Transverse colon (tissue), 4 donors: ENCODE results near the gene ATP6V1F. TPM values are rescaled to one million over a fixed set of nuclear protein-coding genes. Genes with fewer than 3 reads are reported as not detected.

Experiments used
- DNase-seq: peaks from one replicate; pipeline ENCODE4 v3.0.0-alpha.2; 2019
- H3K27ac ChIP-seq, 4 donors: fragments of 200-600 bp; sonication (generic); 2 replicates each; pipeline ENCODE4 v1.5.1; 2016 to 2018; ENCODE audit warnings: inconsistent platforms in 4 of 4
- H3K27me3 ChIP-seq: fragments of 200-600 bp; sonication (generic); 2 replicates; pipeline ENCODE4 v1.5.1; 2017; ENCODE audit warnings: inconsistent platforms
- H3K36me3 ChIP-seq, 4 donors: fragments of 200-600 bp; sonication (generic); 2 replicates each; pipeline ENCODE4 v1.5.1; 2017 to 2019; ENCODE audit warnings: inconsistent platforms in 4 of 4
- H3K4me1 ChIP-seq, 4 donors: fragments of 200-600 bp; sonication (generic); 2 replicates each; pipeline ENCODE4 v1.5.1; 2017 to 2020; ENCODE audit warnings: inconsistent platforms in 4 of 4
- H3K4me3 ChIP-seq, 4 donors: fragments of 200-600 bp; sonication (generic); 1 replicate in 1 of 4; 2 replicates in 3 of 4; pipeline versions ENCODE4 v1.5.1 to v1.6.1; 2017 to 2019; ENCODE audit warnings: inconsistent platforms in 4 of 4
- H3K9me3 ChIP-seq, 2 donors: fragments of 200-600 bp; sonication (generic); 2 replicates each; pipeline ENCODE4 v1.5.1; 2017 to 2019; ENCODE audit warnings: inconsistent platforms in 2 of 2
- CTCF ChIP-seq, 5 experiments: fragments of 200-600 bp in 3 of 5; fragments of 450-650 bp in 2 of 5; sonication (generic) in 3 of 5; IDR thresholded peaks; 1 replicate in 2 of 5; 2 replicates in 3 of 5; pipeline ENCODE4 v1.5.1; 2016 to 2017; ENCODE audit warnings: antibody characterized with exemption in 5 of 5, inconsistent platforms in 3 of 5, mild to moderate bottlenecking in 2 of 5, moderate library complexity in 1 of 5
- EP300 ChIP-seq: sonication (generic); formaldehyde crosslinking; IDR thresholded peaks from one replicate; pipeline ENCODE4 v1.6.1; 2017; ENCODE audit warnings: antibody characterized with exemption, low read depth
- POLR2A ChIP-seq: fragments of 450-650 bp; IDR thresholded peaks from one replicate; pipeline ENCODE4 v1.6.1; 2016; ENCODE audit warnings: antibody characterized with exemption, mild to moderate bottlenecking, moderate library complexity
- POLR2AphosphoS5 ChIP-seq, 3 donors: sonication (generic); formaldehyde crosslinking; IDR thresholded peaks; one replicate each; pipeline ENCODE4 v1.6.1; 2016; ENCODE audit warnings: antibody characterized with exemption in 3 of 3
- WGBS, 2 donors: methylation state at CpG; one replicate each; pipeline ENCODE4 v1.1.5; 2018; ENCODE audit warnings: low coverage in 1 of 2; 5-methylcytosine and 5-hydroxymethylcytosine counted together
- in situ Hi-C, 4 donors: fragments of 200-750 bp; cut with MboI; loops; one replicate each; pipeline versions ENCODE4 v1.15.0 to v1.15.1; 2017; ENCODE audit warnings: low sequenced_read_pairs in 3 of 4, low pct_ligation_motif_present in 1 of 4, low pct_unique_long_range_greater_than_20kb in 1 of 4
- intact Hi-C: fragments of 100-400 bp; cut with DNase I; formaldehyde crosslinking; loops from one replicate; pipeline ENCODE4 v1.15.1; 2023; ENCODE audit warnings: low total_unique reads
- total RNA-seq, 4 donors: library from RNA; depleted of rRNA; stranded (reverse); fragments of >200 nt; gene quantifications; one replicate each; pipeline ENCODE4 v1.1.0, GENCODE V29; 2016

The ATP6V1F gene
- total RNA-seq, 4 donors from 2014 or later: 25.5 to 128 (median 63.2) TPM

GRCh38 chr7:128886391-128887168 is 23.9 kb downstream of the ATP6V1F start:
- no peak for DNase-seq
- H3K27me3 ChIP-seq: peaks cover 20% of the 10 kb centered on the region
- no peaks in the 10 kb centered on the region for H3K36me3 ChIP-seq
- no peak overlapping the region for H3K27ac ChIP-seq
- H3K4me1 ChIP-seq: peaks cover 5 to 10% (median 7%) of the 10 kb centered on the region in 4 donors
- no peaks in the 10 kb centered on the region for H3K9me3 ChIP-seq
- no peak overlapping the region for H3K4me3 ChIP-seq
- TF ChIP-seq EP300 (no peak), CTCF (IDR thresholded peaks at IDR 0.05) (no peak), POLR2AphosphoS5 (IDR thresholded peaks at IDR 0.05) (no peak), POLR2A (no peak)
- WGBS, 2 donors: 79% methylated on average over 11 of the region's 14 CpGs; no CpG with 5 or more reads in 1 of the 2 donors
- intact Hi-C loops: loop anchor here (10.0 kb wide), 1 partner anchor 412 kb away; the partner anchor contains the start of gene METTL2B
- in situ Hi-C loops: loop anchor here in 1 of 4 donors (25.0 kb wide), 1 partner anchor 274 kb away; no protein-coding TSS in a partner anchor

GRCh38 chr7:128887169-128888038 is 24.7 kb downstream of the ATP6V1F start:
- Histone ChIP-seq H3K27me3 (peaks cover 26% of the 10 kb centered on the region), H3K36me3 (no peaks in the 10 kb centered on the region), H3K9me3 (no peaks in the 10 kb centered on the region), H3K27ac (no peak overlapping the region), H3K4me3 (no peak overlapping the region), H3K4me1 (peaks cover 5 to 12% (median 7%) of the 10 kb centered on the region in 4 donors)
- no peak for DNase-seq
- no peak for TF ChIP-seq CTCF (IDR thresholded peaks at IDR 0.05)
- no peak for TF ChIP-seq EP300
- TF ChIP-seq POLR2A: no peak
- TF ChIP-seq POLR2AphosphoS5 (IDR thresholded peaks at IDR 0.05): no peak
- in situ Hi-C loops (loop anchor here in 1 of 4 donors (25.0 kb wide), 1 partner anchor 275 kb away; no protein-coding TSS in a partner anchor), intact Hi-C loops (loop anchor here (10.0 kb wide), 1 partner anchor 413 kb away; the partner anchor contains the start of gene METTL2B)
- WGBS, 2 donors: 63 to 89% methylated on average over 2 to 7 of the region's 7 CpGs

- Histone ChIP-seq H3K36me3 (no peaks in the 10 kb centered on the region), H3K4me3 (no peak overlapping the region), H3K27ac (no peak overlapping the region), H3K27me3 (peaks cover 26% of the 10 kb centered on the region), H3K4me1 (peaks cover 5 to 19% (median 7%) of the 10 kb centered on the region in 4 donors), H3K9me3 (no peaks in the 10 kb centered on the region)
- DNase-seq: no peak
- intact Hi-C loops: loop anchor here (10.0 kb wide), 1 partner anchor 413 kb away; the partner anchor contains the start of gene METTL2B
- 82 to 83% methylated on average over 2 to 7 of the region's 7 CpGs for WGBS, 2 donors
- TF ChIP-seq POLR2AphosphoS5 (IDR thresholded peaks at IDR 0.05): no peak
- in situ Hi-C loops: loop anchor here in 1 of 4 donors (25.0 kb wide), 1 partner anchor 276 kb away; no protein-coding TSS in a partner anchor
These were observed 25.5 kb downstream of the ATP6V1F start for GRCh38 chr7:128888039-128888755.

GRCh38 chr7:128888756-128889095 is 26.1 kb downstream of the ATP6V1F start:
- Histone ChIP-seq H3K27ac (no peak overlapping the region), H3K27me3 (peaks cover 26% of the 10 kb centered on the region), H3K36me3 (no peaks in the 10 kb centered on the region), H3K4me1 (peaks cover 5 to 19% (median 7%) of the 10 kb centered on the region in 4 donors), H3K4me3 (no peak overlapping the region), H3K9me3 (no peaks in the 10 kb centered on the region)
- in situ Hi-C loops: loop anchor here in 1 of 4 donors (25.0 kb wide), 1 partner anchor 276 kb away; no protein-coding TSS in a partner anchor
- TF ChIP-seq POLR2AphosphoS5 (IDR thresholded peaks at IDR 0.05) (no peak), CTCF (IDR thresholded peaks at IDR 0.05) (no peak), POLR2A (no peak), EP300 (no peak)
- DNase-seq: no peak
- WGBS, 2 donors: 83% methylated on average over 11 of the region's 11 CpGs; no CpG with 5 or more reads in 1 of the 2 donors
- intact Hi-C loops: loop anchor here (10.0 kb wide), 1 partner anchor 414 kb away; the partner anchor contains the start of gene METTL2B
